Measurements from ENCODE around the gene ITGA6.

The ITGA6 gene

DNA sequence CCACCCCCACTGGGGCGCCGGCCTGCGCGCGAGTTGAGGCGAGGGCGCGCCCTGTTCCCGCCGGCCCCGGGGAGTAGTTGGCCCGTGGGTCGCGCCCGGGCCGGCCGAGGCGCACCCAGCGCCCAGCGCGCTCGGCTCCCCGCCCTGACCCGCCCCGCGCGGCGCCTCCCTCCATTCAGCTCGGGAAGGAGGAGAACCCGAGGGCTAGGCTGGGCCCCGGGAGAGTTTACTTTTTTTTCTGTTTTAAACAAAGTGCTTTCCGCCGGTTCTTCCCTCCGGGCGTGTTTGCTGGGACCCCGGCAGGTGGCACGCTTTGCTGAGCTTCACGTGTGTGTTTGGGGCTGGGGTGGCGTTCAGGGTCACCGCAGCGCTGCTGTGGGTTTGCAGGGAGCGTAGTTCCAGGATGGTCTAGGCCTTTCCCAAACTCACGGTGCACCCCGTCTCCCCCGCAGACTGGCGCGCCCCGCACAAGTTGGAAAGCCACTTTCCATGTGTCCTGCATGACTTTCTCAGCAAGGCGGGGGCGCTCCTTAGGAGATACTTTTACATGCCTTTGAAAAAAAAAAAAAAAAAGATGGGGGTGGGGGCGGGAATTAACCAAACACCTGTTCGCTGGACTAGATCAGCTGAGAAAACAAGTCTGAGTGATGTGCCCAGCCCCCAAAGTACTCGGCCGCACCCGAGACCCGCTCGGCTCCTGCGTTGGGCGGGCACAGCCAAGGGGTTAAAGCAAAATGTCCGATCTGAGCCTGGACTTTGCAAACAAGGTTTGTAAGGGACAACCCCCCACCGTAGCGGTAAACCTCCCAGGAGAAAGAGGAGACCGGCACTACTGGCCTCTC, 825 bp downstream of the ITGA6 start (continued):
- TF ChIP-seq, protein P1, sequence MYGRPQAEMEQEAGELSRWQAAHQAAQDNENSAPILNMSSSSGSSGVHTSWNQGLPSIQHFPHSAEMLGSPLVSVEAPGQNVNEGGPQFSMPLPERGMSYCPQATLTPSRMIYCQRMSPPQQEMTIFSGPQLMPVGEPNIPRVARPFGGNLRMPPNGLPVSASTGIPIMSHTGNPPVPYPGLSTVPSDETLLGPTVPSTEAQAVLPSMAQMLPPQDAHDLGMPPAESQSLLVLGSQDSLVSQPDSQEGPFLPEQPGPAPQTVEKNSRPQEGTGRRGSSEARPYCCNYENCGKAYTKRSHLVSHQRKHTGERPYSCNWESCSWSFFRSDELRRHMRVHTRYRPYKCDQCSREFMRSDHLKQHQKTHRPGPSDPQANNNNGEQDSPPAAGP (tag by site-specific recombination; IDR thresholded peaks at IDR 0.05): peak; percentile 8; the same call in 1 of the 2 replicates
- TF ChIP-seq ZBTB17 (tag by site-specific recombination; IDR thresholded peaks at IDR 0.05) (no peak), ZNF426 (tag by site-specific recombination; IDR thresholded peaks at IDR 0.05) (no peak), ZNF423 (tag by site-specific recombination; IDR thresholded peaks at IDR 0.05) (0 out of 2 replicates have a peak, but pooled peaks have one; percentile 26), BCL11B (tag by site-specific recombination; IDR thresholded peaks at IDR 0.05; ENCODE audit: low read depth) (no peak), ZNF366 (tag by site-specific recombination; conservative IDR thresholded peaks at IDR 0.05) (no peak), ZNF175 (tag by site-specific recombination; IDR thresholded peaks at IDR 0.05) (no peak)
- TF ChIP-seq, protein P2, sequence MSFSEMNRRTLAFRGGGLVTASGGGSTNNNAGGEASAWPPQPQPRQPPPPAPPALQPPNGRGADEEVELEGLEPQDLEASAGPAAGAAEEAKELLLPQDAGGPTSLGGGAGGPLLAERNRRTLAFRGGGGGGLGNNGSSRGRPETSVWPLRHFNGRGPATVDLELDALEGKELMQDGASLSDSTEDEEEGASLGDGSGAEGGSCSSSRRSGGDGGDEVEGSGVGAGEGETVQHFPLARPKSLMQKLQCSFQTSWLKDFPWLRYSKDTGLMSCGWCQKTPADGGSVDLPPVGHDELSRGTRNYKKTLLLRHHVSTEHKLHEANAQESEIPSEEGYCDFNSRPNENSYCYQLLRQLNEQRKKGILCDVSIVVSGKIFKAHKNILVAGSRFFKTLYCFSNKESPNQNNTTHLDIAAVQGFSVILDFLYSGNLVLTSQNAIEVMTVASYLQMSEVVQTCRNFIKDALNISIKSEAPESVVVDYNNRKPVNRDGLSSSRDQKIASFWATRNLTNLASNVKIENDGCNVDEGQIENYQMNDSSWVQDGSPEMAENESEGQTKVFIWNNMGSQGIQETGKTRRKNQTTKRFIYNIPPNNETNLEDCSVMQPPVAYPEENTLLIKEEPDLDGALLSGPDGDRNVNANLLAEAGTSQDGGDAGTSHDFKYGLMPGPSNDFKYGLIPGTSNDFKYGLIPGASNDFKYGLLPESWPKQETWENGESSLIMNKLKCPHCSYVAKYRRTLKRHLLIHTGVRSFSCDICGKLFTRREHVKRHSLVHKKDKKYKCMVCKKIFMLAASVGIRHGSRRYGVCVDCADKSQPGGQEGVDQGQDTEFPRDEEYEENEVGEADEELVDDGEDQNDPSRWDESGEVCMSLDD (tag by site-specific recombination; IDR thresholded peaks at IDR 0.05): peak; percentile 48; the same call in 1 of the 2 replicates
- TF ChIP-seq, protein P3, sequence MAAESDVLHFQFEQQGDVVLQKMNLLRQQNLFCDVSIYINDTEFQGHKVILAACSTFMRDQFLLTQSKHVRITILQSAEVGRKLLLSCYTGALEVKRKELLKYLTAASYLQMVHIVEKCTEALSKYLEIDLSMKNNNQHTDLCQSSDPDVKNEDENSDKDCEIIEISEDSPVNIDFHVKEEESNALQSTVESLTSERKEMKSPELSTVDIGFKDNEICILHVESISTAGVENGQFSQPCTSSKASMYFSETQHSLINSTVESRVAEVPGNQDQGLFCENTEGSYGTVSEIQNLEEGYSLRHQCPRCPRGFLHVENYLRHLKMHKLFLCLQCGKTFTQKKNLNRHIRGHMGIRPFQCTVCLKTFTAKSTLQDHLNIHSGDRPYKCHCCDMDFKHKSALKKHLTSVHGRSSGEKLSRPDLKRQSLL (tag by site-specific recombination; IDR thresholded peaks at IDR 0.05): no peak

DNA sequence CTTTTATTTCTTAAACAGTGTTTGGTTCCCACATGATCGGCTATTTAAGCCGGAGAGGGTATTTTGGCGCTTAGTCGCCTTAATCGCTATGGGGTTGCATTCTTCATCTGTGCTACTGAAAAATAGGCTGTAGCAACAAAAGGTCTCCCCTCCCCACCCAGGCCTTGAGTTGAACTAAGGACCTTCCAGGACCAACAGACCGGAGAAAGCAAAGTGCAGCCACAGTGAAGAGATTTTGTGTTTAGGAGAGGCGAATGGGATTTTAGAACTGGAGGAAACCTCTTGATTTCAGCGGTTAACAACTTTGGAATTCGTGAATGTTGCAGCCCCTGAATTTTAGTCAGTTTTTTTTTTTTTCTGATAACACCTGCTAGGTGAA, 1.4 kb downstream of the ITGA6 start:
- Histone ChIP-seq H3K4me1 (ENCODE audit: control insufficient read depth, insufficient read depth, low read length) (peaks cover 8% of the 10 kb centered on the region; the same call in 1 of the 2 replicates), H3K27ac (ENCODE audit: extremely low read depth, low read depth, low read length) (peak overlapping the region; percentile 39; the same call in 1 of the 2 replicates), H3K36me3 (ENCODE audit: control insufficient read depth in 2 of 2, insufficient read depth in 1 of 2, low read length in 2 of 2) (no peaks in the 10 kb centered on the region), H3K9me3 (ENCODE audit: control insufficient read depth, insufficient read depth, low read depth, low read length) (no peaks in the 10 kb centered on the region), H3K4me3 (ENCODE audit: low read depth, low read length) (peak overlapping the region; percentile 77)
- POLR2A ChIA-PET: interaction anchor here (2.2 to 4.0 kb wide), 2 partner anchors 12 to 33 kb away, joined by 11 to 48 read pairs; no protein-coding TSS in a partner anchor
- CTCF ChIA-PET: interaction anchor here (0.6 to 5.4 kb wide), 7 partner anchors 11 to 256 kb away, joined by 3 to 60 read pairs (median 6); no protein-coding TSS in a partner anchor
- TF ChIP-seq ZNF341 (tag by site-specific recombination; IDR thresholded peaks at IDR 0.05; ENCODE audit: low read depth): peak; percentile 84
- TF ChIP-seq, protein P4, sequence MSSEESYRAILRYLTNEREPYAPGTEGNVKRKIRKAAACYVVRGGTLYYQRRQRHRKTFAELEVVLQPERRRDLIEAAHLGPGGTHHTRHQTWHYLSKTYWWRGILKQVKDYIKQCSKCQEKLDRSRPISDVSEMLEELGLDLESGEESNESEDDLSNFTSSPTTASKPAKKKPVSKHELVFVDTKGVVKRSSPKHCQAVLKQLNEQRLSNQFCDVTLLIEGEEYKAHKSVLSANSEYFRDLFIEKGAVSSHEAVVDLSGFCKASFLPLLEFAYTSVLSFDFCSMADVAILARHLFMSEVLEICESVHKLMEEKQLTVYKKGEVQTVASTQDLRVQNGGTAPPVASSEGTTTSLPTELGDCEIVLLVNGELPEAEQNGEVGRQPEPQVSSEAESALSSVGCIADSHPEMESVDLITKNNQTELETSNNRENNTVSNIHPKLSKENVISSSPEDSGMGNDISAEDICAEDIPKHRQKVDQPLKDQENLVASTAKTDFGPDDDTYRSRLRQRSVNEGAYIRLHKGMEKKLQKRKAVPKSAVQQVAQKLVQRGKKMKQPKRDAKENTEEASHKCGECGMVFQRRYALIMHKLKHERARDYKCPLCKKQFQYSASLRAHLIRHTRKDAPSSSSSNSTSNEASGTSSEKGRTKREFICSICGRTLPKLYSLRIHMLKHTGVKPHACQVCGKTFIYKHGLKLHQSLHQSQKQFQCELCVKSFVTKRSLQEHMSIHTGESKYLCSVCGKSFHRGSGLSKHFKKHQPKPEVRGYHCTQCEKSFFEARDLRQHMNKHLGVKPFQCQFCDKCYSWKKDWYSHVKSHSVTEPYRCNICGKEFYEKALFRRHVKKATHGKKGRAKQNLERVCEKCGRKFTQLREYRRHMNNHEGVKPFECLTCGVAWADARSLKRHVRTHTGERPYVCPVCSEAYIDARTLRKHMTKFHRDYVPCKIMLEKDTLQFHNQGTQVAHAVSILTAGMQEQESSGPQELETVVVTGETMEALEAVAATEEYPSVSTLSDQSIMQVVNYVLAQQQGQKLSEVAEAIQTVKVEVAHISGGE (tag by site-specific recombination; conservative IDR thresholded peaks at IDR 0.05; ENCODE audit: low read depth): 0 out of 2 replicates have a peak, but pooled peaks have one; percentile 46
- TF ChIP-seq, protein P5, sequence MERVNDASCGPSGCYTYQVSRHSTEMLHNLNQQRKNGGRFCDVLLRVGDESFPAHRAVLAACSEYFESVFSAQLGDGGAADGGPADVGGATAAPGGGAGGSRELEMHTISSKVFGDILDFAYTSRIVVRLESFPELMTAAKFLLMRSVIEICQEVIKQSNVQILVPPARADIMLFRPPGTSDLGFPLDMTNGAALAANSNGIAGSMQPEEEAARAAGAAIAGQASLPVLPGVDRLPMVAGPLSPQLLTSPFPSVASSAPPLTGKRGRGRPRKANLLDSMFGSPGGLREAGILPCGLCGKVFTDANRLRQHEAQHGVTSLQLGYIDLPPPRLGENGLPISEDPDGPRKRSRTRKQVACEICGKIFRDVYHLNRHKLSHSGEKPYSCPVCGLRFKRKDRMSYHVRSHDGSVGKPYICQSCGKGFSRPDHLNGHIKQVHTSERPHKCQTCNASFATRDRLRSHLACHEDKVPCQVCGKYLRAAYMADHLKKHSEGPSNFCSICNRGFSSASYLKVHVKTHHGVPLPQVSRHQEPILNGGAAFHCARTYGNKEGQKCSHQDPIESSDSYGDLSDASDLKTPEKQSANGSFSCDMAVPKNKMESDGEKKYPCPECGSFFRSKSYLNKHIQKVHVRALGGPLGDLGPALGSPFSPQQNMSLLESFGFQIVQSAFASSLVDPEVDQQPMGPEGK (tag by site-specific recombination; IDR thresholded peaks at IDR 0.05): no peak

All from HEK293 (cell line).